Keratinocyte (primary cell): ENCODE results near the gene CMTM7. TPM values are rescaled to one million over a fixed set of nuclear protein-coding genes. Genes with fewer than 3 reads are reported as not detected.
"Not testable (repeated sequence)": the region's sequence is repeated elsewhere in the genome, so short reads cannot be mapped to it uniquely, and the experiment has no call there.

Source experiments
- DNase-seq: peaks from one replicate; pipeline ENCODE4 v3.0.0-alpha.2; 2011; ENCODE audit warnings: low read depth, missing footprints, low spot score
- FAIRE-seq: peaks from 2 replicates; lab custom pipeline; 2011; peaks lifted over from hg19 to GRCh38; lab: Jason Lieb, UNC
- H2AFZ ChIP-seq: 2 replicates; pipeline ENCODE4 v1.6.0; 2012; ENCODE audit warnings: low read length, control low read depth, inconsistent platforms; ENCODE audit not compliant: control insufficient read depth
- H3K27ac ChIP-seq: 2 replicates; pipeline ENCODE4 v1.5.1; 2011; ENCODE audit warnings: low read length; ENCODE audit not compliant: control insufficient read depth, insufficient read depth
- H3K27me3 ChIP-seq: 3 replicates; pipeline ENCODE4 v1.6.0; 2011; ENCODE audit warnings: low read length; ENCODE audit not compliant: control insufficient read depth, insufficient read depth; ENCODE audit errors: extremely low read depth
- H3K36me3 ChIP-seq, 2 experiments: 2 replicates in 1 of 2; 3 replicates in 1 of 2; pipeline ENCODE4 v1.5.1; 2011; ENCODE audit warnings: low read length in 2 of 2, mild to moderate bottlenecking in 1 of 2; ENCODE audit not compliant: control insufficient read depth in 2 of 2, insufficient read depth in 2 of 2; ENCODE audit errors: extremely low read depth in 1 of 2
- H3K4me1 ChIP-seq: 3 replicates; pipeline ENCODE4 v1.5.1; 2011; ENCODE audit warnings: low read length; ENCODE audit not compliant: control insufficient read depth, insufficient read depth; ENCODE audit errors: extremely low read depth
- H3K4me2 ChIP-seq: 3 replicates; pipeline ENCODE4 v1.6.0; 2011; ENCODE audit warnings: low read depth, low read length; ENCODE audit not compliant: control insufficient read depth, insufficient read depth; ENCODE audit errors: extremely low read depth
- H3K4me3 ChIP-seq, 3 experiments: fragments of 200-600 bp in 1 of 3; sonication (generic) in 1 of 3; 2 replicates in 2 of 3; 3 replicates in 1 of 3; pipeline ENCODE4 v1.5.1; 2011 to 2016; ENCODE audit warnings: low read length in 3 of 3, mild to moderate bottlenecking in 3 of 3, control low read depth in 2 of 3, inconsistent platforms in 1 of 3, low read depth in 1 of 3, mixed read lengths in 1 of 3, mixed run types in 1 of 3, moderate library complexity in 1 of 3; ENCODE audit not compliant: control insufficient read depth in 2 of 3, insufficient read depth in 2 of 3; ENCODE audit errors: extremely low read depth in 1 of 3
- H3K79me2 ChIP-seq: 2 replicates; pipeline ENCODE4 v1.6.0; 2012; ENCODE audit warnings: low read length; ENCODE audit not compliant: control insufficient read depth, insufficient read depth
- H3K9ac ChIP-seq: 3 replicates; pipeline ENCODE4 v1.6.0; 2011; ENCODE audit warnings: low read length; ENCODE audit not compliant: control insufficient read depth, insufficient read depth; ENCODE audit errors: extremely low read depth
- H3K9me1 ChIP-seq: 3 replicates; pipeline ENCODE4 v1.6.0; 2011; ENCODE audit warnings: low read length; ENCODE audit not compliant: control insufficient read depth, insufficient read depth; ENCODE audit errors: extremely low read depth
- H3K9me3 ChIP-seq: 2 replicates; pipeline ENCODE4 v1.5.1; 2012; ENCODE audit warnings: low read depth, low read length; ENCODE audit not compliant: control insufficient read depth
- H4K20me1 ChIP-seq: 3 replicates; pipeline ENCODE4 v1.6.0; 2011; ENCODE audit warnings: low read length; ENCODE audit not compliant: control insufficient read depth, insufficient read depth; ENCODE audit errors: extremely low read depth
- CTCF ChIP-seq, 3 experiments: IDR thresholded peaks in 1 of 3; conservative IDR thresholded peaks in 1 of 3; optimal IDR thresholded peaks in 1 of 3; 2 replicates in 2 of 3; 3 replicates in 1 of 3; pipeline versions ENCODE3 to v1.5.1; 2011; ENCODE audit warnings: low read length in 3 of 3, mild to moderate bottlenecking in 3 of 3, moderate library complexity in 2 of 3, control low read depth in 1 of 3, inconsistent platforms in 1 of 3; ENCODE audit not compliant: insufficient read depth in 2 of 3; ENCODE audit errors: extremely low read depth in 1 of 3
- EZH2 ChIP-seq: IDR thresholded peaks from one replicate; pipeline ENCODE4 v1.6.1; 2012; ENCODE audit warnings: inconsistent platforms, mild to moderate bottlenecking, low read length, moderate library complexity
- dilution Hi-C: fragments of 300-500 bp; cut with MboI; formaldehyde crosslinking; loops from one replicate; pipeline ENCODE4 v1.7.0; 2020; ENCODE audit warnings: low sequenced_read_pairs; ENCODE audit not compliant: extremely low pct_ligation_motif_present
- polyA plus RNA-seq, 5 experiments: library from polyadenylated mRNA; depleted of rRNA in 3 of 5; stranded (reverse) in 3 of 5; stranded (forward) in 1 of 5; unstranded in 1 of 5; fragments of >200 nt; gene quantifications; 1 replicate in 1 of 5; 2 replicates in 3 of 5; 3 replicates in 1 of 5; pipeline versions ENCODE4 v1.2.1 to v1.2.3, GENCODE V29; 2011 to 2012; ENCODE audit warnings: missing spikeins in 2 of 5, low read depth in 1 of 5, low replicate concordance in 1 of 5

Gene CMTM7
- polyA plus RNA-seq, 1 donor (not counting 4 experiments of a cell fraction or from before 2014, with no cell fraction given) = 47.2 TPM

- Histone ChIP-seq H3K4me3 (no peak overlapping the region), H3K9ac (no peak overlapping the region), H3K4me2 (no peak overlapping the region), H3K27me3 (no peaks in the 10 kb centered on the region), H3K36me3 (no peaks in the 10 kb centered on the region), H3K27ac (no peak overlapping the region), H3K79me2 (peaks cover 13% of the 10 kb centered on the region), H3K9me1 (no peaks in the 10 kb centered on the region), H2AFZ (no peak overlapping the region), H3K9me3 (no peaks in the 10 kb centered on the region), H4K20me1 (no peaks in the 10 kb centered on the region), H3K4me1 (peaks cover 12% of the 10 kb centered on the region)
- dilution Hi-C loops = no loop called here
- DNase-seq (no peak), FAIRE-seq (no peak)
- TF ChIP-seq EZH2 = no peak
- TF ChIP-seq CTCF (optimal IDR thresholded peaks at IDR 0.05 in 1 of 3, IDR thresholded peaks at IDR 0.05 in 1 of 3, conservative IDR thresholded peaks at IDR 0.05 in 1 of 3; ENCODE audit: extremely low read depth in 1 of 3, insufficient read depth in 2 of 3, low read length in 3 of 3) = no peak
These were observed 4.1 kb upstream of the CMTM7 start for GRCh38 chr3:32387512-32387911.

- H3K27ac ChIP-seq, FAIRE-seq, DNase-seq, H3K27me3 ChIP-seq, H3K9ac ChIP-seq, H3K4me3 ChIP-seq, dilution Hi-C loops, H3K9me1 ChIP-seq, H3K36me3 ChIP-seq, H3K4me2 ChIP-seq, H3K9me3 ChIP-seq, H4K20me1 ChIP-seq, H2AFZ ChIP-seq: not testable (repeated sequence)
- Histone ChIP-seq H3K79me2 (peaks cover 33% of the 10 kb centered on the region), H3K4me1 (peaks cover 12% of the 10 kb centered on the region)
These were observed 2.1 kb upstream of the CMTM7 start for GRCh38 chr3:32389577-32389976.
